ENCODE results near the gene RFXANK.
"Not testable (repeated sequence)": the region's sequence is repeated elsewhere in the genome, so short reads cannot be mapped to it uniquely, and the experiment has no call there.

The RFXANK gene

GRCh38 chr19:19170053-19170872 is 21.8 kb upstream of the RFXANK start, which contains the start of gene MEF2B:
Gene MEF2B, minus strand, starts transcription at chr19:19170263. Its CDS starts 19,528 bp downstream, at chr19:19150735.
- DNase-seq (ENCODE audit: low read depth) = peak; percentile 52

- no peak for DNase-seq (ENCODE audit: low read depth)
Observed at GRCh38 chr19:19170873-19171672, 21.0 kb upstream of the RFXANK start.

GRCh38 chr19:19171821-19172532 is 20.1 kb upstream of the RFXANK start:
- no peak for DNase-seq (ENCODE audit: low read depth)

GRCh38 chr19:19173243-19173642 is 18.8 kb upstream of the RFXANK start:
- not testable (repeated sequence) for DNase-seq (ENCODE audit: low read depth)

- DNase-seq (ENCODE audit: low read depth) = no peak
Observed at GRCh38 chr19:19176950-19177349, 15.1 kb upstream of the RFXANK start.

- no peak for DNase-seq (ENCODE audit: low read depth)
Observed at GRCh38 chr19:19179548-19180441, 12.3 kb upstream of the RFXANK start.

- DNase-seq (ENCODE audit: low read depth) = no peak
Observed at GRCh38 chr19:19181488-19181998, 10.5 kb upstream of the RFXANK start.

- DNase-seq (ENCODE audit: low read depth) = peak; percentile 51
Observed at GRCh38 chr19:19185853-19186740, 6.0 kb upstream of the RFXANK start.

- DNase-seq (ENCODE audit: low read depth) = no peak
Observed at GRCh38 chr19:19186742-19187141, 5.3 kb upstream of the RFXANK start.

GRCh38 chr19:19191768-19192077 is 335 bp upstream of the RFXANK start:
- DNase-seq (ENCODE audit: low read depth) = no peak

- DNase-seq (ENCODE audit: low read depth) = no peak
Observed at GRCh38 chr19:19192910-19193423, 909 bp downstream of the RFXANK start.

GRCh38 chr19:19193926-19194325 is 1.9 kb downstream of the RFXANK start:
- DNase-seq (ENCODE audit: low read depth) = no peak

GRCh38 chr19:19201697-19202630 is 9.9 kb downstream of the RFXANK start:
- DNase-seq (ENCODE audit: low read depth) = no peak

GRCh38 chr19:19202707-19203011 is 10.6 kb downstream of the RFXANK start:
- DNase-seq (ENCODE audit: low read depth) = no peak

GRCh38 chr19:19203012-19203856 is 11.2 kb downstream of the RFXANK start, which contains the start of gene NR2C2AP:
Gene NR2C2AP, minus strand, starts transcription at chr19:19203414. Its CDS starts 354 bp downstream, at chr19:19203060.
- DNase-seq (ENCODE audit: low read depth) = peak; percentile 85

GRCh38 chr19:19204181-19204580 is 12.1 kb downstream of the RFXANK start:
- DNase-seq (ENCODE audit: low read depth) = no peak

GRCh38 chr19:19205416-19206410 is 13.7 kb downstream of the RFXANK start:
- DNase-seq (ENCODE audit: low read depth) = no peak

Measured in stimulated activated CD8-positive, alpha-beta memory T cell treated with anti-CD3 and anti-CD28 coated beads, Interleukin-12 subunit alpha, Interleukin-12 subunit beta, amount 100 ng/mL, for 1 hour (primary cell).